Tibial artery (tissue), 4 donors: ENCODE data around the gene CD34.
A peak's percentile ranks its signal among the peaks of the same experiment; 100 is the strongest.

Source experiments
- DNase-seq, 2 donors: peaks; one replicate each; pipeline ENCODE4 v3.0.0-alpha.2; 2019
- H3K27ac ChIP-seq, 2 donors: fragments of 200-600 bp; sonication (generic) in 1 of 2; 1 replicate in 1 of 2; 2 replicates in 1 of 2; pipeline ENCODE4 v1.5.1; 2018 to 2019; ENCODE audit warnings: mild to moderate bottlenecking in 1 of 2
- H3K27me3 ChIP-seq, 2 donors: fragments of 200-600 bp; sonication (generic) in 1 of 2; one replicate each; pipeline versions ENCODE4 v1.5.1 to v1.6.0; 2016 to 2019
- H3K36me3 ChIP-seq, 3 donors: fragments of 200-600 bp; sonication (generic) in 2 of 3; one replicate each; pipeline ENCODE4 v1.5.1; 2016 to 2019; ENCODE audit warnings: mild to moderate bottlenecking in 2 of 3
- H3K4me1 ChIP-seq, 4 donors: fragments of 200-600 bp; sonication (generic) in 2 of 4; 1 replicate in 3 of 4; 2 replicates in 1 of 4; pipeline ENCODE4 v1.5.1; 2016 to 2019
- H3K4me3 ChIP-seq, 2 donors: fragments of 200-600 bp; sonication (generic) in 1 of 2; 1 replicate in 1 of 2; 2 replicates in 1 of 2; pipeline ENCODE4 v1.5.1; 2018 to 2019; ENCODE audit warnings: mild to moderate bottlenecking in 2 of 2
- H3K9me3 ChIP-seq, 3 donors: fragments of 200-600 bp; sonication (generic) in 1 of 3; one replicate each; pipeline ENCODE4 v1.5.1; 2016 to 2019
- CTCF ChIP-seq, 2 experiments: fragments of 200-600 bp in 1 of 2; fragments of 450-650 bp in 1 of 2; IDR thresholded peaks; one replicate each; pipeline ENCODE4 v1.5.1; 2017 to 2019; ENCODE audit warnings: antibody characterized with exemption in 2 of 2, mild to moderate bottlenecking in 1 of 2, moderate library complexity in 1 of 2
- intact Hi-C: fragments of 100-400 bp; cut with DNase I; formaldehyde crosslinking; loops from one replicate; pipeline ENCODE4 v1.15.0; 2023; ENCODE audit warnings: low total_unique reads

The CD34 gene

GRCh38 chr1:207850621-207851407 is 60.1 kb downstream of the CD34 start:
- H3K27ac ChIP-seq = peak overlapping the region; percentile 20 to 29
- TF ChIP-seq CTCF (IDR thresholded peaks at IDR 0.05) = no peak
- peaks cover 0 to 73% (median 52%) of the 10 kb centered on the region in 4 donors for H3K4me1 ChIP-seq

GRCh38 chr1:207849646-207850045 is 61.3 kb downstream of the CD34 start:
- no peaks in the 10 kb centered on the region for H3K36me3 ChIP-seq
- peaks cover 0 to 81% (median 56%) of the 10 kb centered on the region in 4 donors for H3K4me1 ChIP-seq
- intact Hi-C loops = no loop called here
- TF ChIP-seq CTCF (IDR thresholded peaks at IDR 0.05) = no peak
- no peaks in the 10 kb centered on the region for H3K27me3 ChIP-seq
- peak overlapping the region; percentile 7 to 29 for H3K27ac ChIP-seq
- no peak for DNase-seq
- no peaks in the 10 kb centered on the region for H3K9me3 ChIP-seq
- H3K4me3 ChIP-seq = no peak overlapping the region

More at GRCh38 chr1:207850621-207851407, 60.1 kb downstream of the CD34 start:
- peak in 1 of 2 donors; percentile 19 for DNase-seq
- Histone ChIP-seq H3K27me3 (no peaks in the 10 kb centered on the region), H3K9me3 (no peaks in the 10 kb centered on the region), H3K4me3 (no peak overlapping the region), H3K36me3 (no peaks in the 10 kb centered on the region)
- intact Hi-C loops = no loop called here

- peaks cover 0 to 82% (median 57%) of the 10 kb centered on the region in 4 donors for H3K4me1 ChIP-seq
- no peak for TF ChIP-seq CTCF (IDR thresholded peaks at IDR 0.05)
Measured at GRCh38 chr1:207849016-207849415, 61.9 kb downstream of the CD34 start.

GRCh38 chr1:207848234-207848633 is 62.7 kb downstream of the CD34 start:
- Histone ChIP-seq H3K36me3 (no peaks in the 10 kb centered on the region), H3K27ac (peak overlapping the region; percentile 38 to 48), H3K27me3 (no peaks in the 10 kb centered on the region), H3K9me3 (no peaks in the 10 kb centered on the region), H3K4me3 (no peak overlapping the region), H3K4me1 (peaks cover 0 to 78% (median 54%) of the 10 kb centered on the region in 4 donors)
- peak in 1 of 2 donors; percentile 76 for DNase-seq
- TF ChIP-seq CTCF (IDR thresholded peaks at IDR 0.05) = no peak
- intact Hi-C loops = no loop called here

More at GRCh38 chr1:207849016-207849415, 61.9 kb downstream of the CD34 start:
- Histone ChIP-seq H3K4me3 (no peak overlapping the region), H3K36me3 (no peaks in the 10 kb centered on the region), H3K27ac (peak overlapping the region; percentile 7 to 29), H3K27me3 (no peaks in the 10 kb centered on the region), H3K9me3 (no peaks in the 10 kb centered on the region)
- intact Hi-C loops = no loop called here
- peak in 1 of 2 donors; percentile 14 for DNase-seq

- H3K27me3 ChIP-seq = no peaks in the 10 kb centered on the region
- no peaks in the 10 kb centered on the region for H3K9me3 ChIP-seq
- peaks cover 0 to 76% (median 45%) of the 10 kb centered on the region in 4 donors for H3K4me1 ChIP-seq
- peak overlapping the region; percentile 38 to 48 for H3K27ac ChIP-seq
- H3K36me3 ChIP-seq = no peaks in the 10 kb centered on the region
- DNase-seq = peak in 1 of 2 donors; percentile 10
- H3K4me3 ChIP-seq = no peak overlapping the region
- TF ChIP-seq CTCF (IDR thresholded peaks at IDR 0.05) = no peak
- intact Hi-C loops = no loop called here
Measured at GRCh38 chr1:207847116-207847515, 63.8 kb downstream of the CD34 start.
